HepG2 (cell line): Measurements from ENCODE around the gene FUZ. TPM values are rescaled to one million over a fixed set of nuclear protein-coding genes. Genes with fewer than 3 reads are reported as not detected.

ENCODE experiments used
- ARNT ChIP-seq: fragments of 450-650 bp; IDR thresholded peaks from 2 replicates; pipeline ENCODE4 v1.6.1; 2017
- ELF3 ChIP-seq: IDR thresholded peaks from 2 replicates; pipeline ENCODE4 v1.6.1; 2016; ENCODE audit warnings: missing genetic modification reagents, missing compliant biosample characterization
- ETV5 ChIP-seq: IDR thresholded peaks from 2 replicates; pipeline ENCODE4 v1.6.1; 2018; ENCODE audit warnings: missing biosample characterization, missing genetic modification reagents, inconsistent platforms, borderline replicate concordance
- FOXA1 ChIP-seq, 2 experiments: fragments of 450-650 bp in 1 of 2; sonication (generic) in 1 of 2; formaldehyde crosslinking in 1 of 2; IDR thresholded peaks; 2 replicates each; pipeline versions ENCODE4 v1.4.0 to v1.6.1; 2016 to 2020; ENCODE audit warnings: missing genetic modification reagents in 1 of 2
- FOXP4 ChIP-seq: sonication (generic); formaldehyde crosslinking; IDR thresholded peaks from 2 replicates; pipeline ENCODE4 v1.4.0; 2020; ENCODE audit warnings: missing genetic modification reagents
- GABPB1 ChIP-seq: IDR thresholded peaks from 2 replicates; pipeline ENCODE4 v1.6.1; 2016; ENCODE audit warnings: mild to moderate bottlenecking, missing genetic modification reagents, moderate library complexity, missing compliant biosample characterization
- HNF4G ChIP-seq, 2 experiments: sonication (generic) in 1 of 2; formaldehyde crosslinking in 1 of 2; IDR thresholded peaks; 2 replicates each; pipeline versions ENCODE4 v1.4.0 to v1.6.1; 2011 to 2020; ENCODE audit warnings: borderline replicate concordance in 2 of 2, low read depth in 2 of 2, mild to moderate bottlenecking in 2 of 2, low read length in 1 of 2, missing genetic modification reagents in 1 of 2, moderate library complexity in 1 of 2
- HOXA3 ChIP-seq: sonication (generic); formaldehyde crosslinking; IDR thresholded peaks from 2 replicates; pipeline ENCODE4 v1.5.0; 2020; ENCODE audit warnings: missing genetic modification reagents
- IRF9 ChIP-seq: sonication (generic); formaldehyde crosslinking; IDR thresholded peaks from 2 replicates; pipeline ENCODE4 v1.8.0; 2022; ENCODE audit warnings: missing genetic modification reagents, mild to moderate bottlenecking, borderline replicate concordance
- MEIS1 ChIP-seq: sonication (generic); formaldehyde crosslinking; IDR thresholded peaks from 2 replicates; pipeline ENCODE4 v1.9.0; 2021; ENCODE audit warnings: mild to moderate bottlenecking, missing genetic modification reagents, moderate library complexity, borderline replicate concordance
- NFE2 ChIP-seq: sonication (generic); formaldehyde crosslinking; IDR thresholded peaks from 2 replicates; pipeline ENCODE4 v1.4.0; 2020; ENCODE audit warnings: missing genetic modification reagents
- NR2C2 ChIP-seq: sonication (generic); formaldehyde crosslinking; IDR thresholded peaks from 2 replicates; pipeline ENCODE4 v1.4.0; 2020; ENCODE audit warnings: missing genetic modification reagents, mild to moderate bottlenecking, moderate library complexity, borderline replicate concordance
- PHF8 ChIP-seq: sonication (generic); formaldehyde crosslinking; IDR thresholded peaks from 2 replicates; pipeline ENCODE4 v1.5.0; 2020; ENCODE audit warnings: missing genetic modification reagents
- POLR2G ChIP-seq: fragments of 200-400 bp; formaldehyde crosslinking; IDR thresholded peaks from 2 replicates; pipeline ENCODE4 v1.6.1; 2018; ENCODE audit warnings: mild to moderate bottlenecking, low read depth, low read length, moderate library complexity
- PRMT3 ChIP-seq: sonication (generic); formaldehyde crosslinking; IDR thresholded peaks from 2 replicates; pipeline ENCODE4 v1.8.1; 2022; ENCODE audit warnings: low read depth, mild to moderate bottlenecking, moderate library complexity, missing genetic modification reagents, borderline replicate concordance
- RXRB ChIP-seq: IDR thresholded peaks from 2 replicates; pipeline ENCODE4 v1.6.1; 2016; ENCODE audit warnings: borderline replicate concordance, missing genetic modification reagents, missing compliant biosample characterization
- TEAD3 ChIP-seq: optimal IDR thresholded peaks from 2 replicates; pipeline ENCODE3; 2016; ENCODE audit warnings: borderline replicate concordance
- TFDP2 ChIP-seq: sonication (generic); formaldehyde crosslinking; IDR thresholded peaks from 2 replicates; pipeline ENCODE4 v1.4.0; 2020; ENCODE audit warnings: missing genetic modification reagents
- THAP7 ChIP-seq: sonication (generic); formaldehyde crosslinking; IDR thresholded peaks from 2 replicates; pipeline ENCODE4 v1.8.1; 2023; ENCODE audit warnings: mild to moderate bottlenecking, missing genetic modification reagents
- ZBTB37 ChIP-seq: sonication (generic); formaldehyde crosslinking; IDR thresholded peaks from 2 replicates; pipeline ENCODE4 v1.4.0; 2020; ENCODE audit warnings: mild to moderate bottlenecking, missing genetic modification reagents
- ZNF20 ChIP-seq: sonication (generic); formaldehyde crosslinking; IDR thresholded peaks from 2 replicates; pipeline ENCODE4 v1.4.0; 2020; ENCODE audit warnings: mild to moderate bottlenecking, moderate library complexity, missing genetic modification reagents
- ZNF30 ChIP-seq: sonication (generic); formaldehyde crosslinking; IDR thresholded peaks from 2 replicates; pipeline ENCODE4 v1.5.0; 2020; ENCODE audit warnings: mild to moderate bottlenecking, missing genetic modification reagents
- ZNF326 ChIP-seq: sonication (generic); formaldehyde crosslinking; IDR thresholded peaks from 2 replicates; pipeline ENCODE4 v1.4.0; 2020; ENCODE audit warnings: missing genetic modification reagents, borderline replicate concordance
- ZNF577 ChIP-seq: sonication (generic); formaldehyde crosslinking; IDR thresholded peaks from 2 replicates; pipeline ENCODE4 v1.4.0; 2020; ENCODE audit warnings: mild to moderate bottlenecking, low read depth, missing genetic modification reagents, borderline replicate concordance
- polyA plus RNA-seq, 8 experiments: library from polyadenylated mRNA; depleted of rRNA in 3 of 8; stranded (reverse) in 7 of 8; unstranded in 1 of 8; fragments of >200 nt; fragmentation: Illumina TruSeq in 4 of 8; extraction: Trizol in 4 of 8; gene quantifications; 2 replicates each; pipeline versions ENCODE4 v1.2.1 to v1.2.3, GENCODE V29; 2011 to 2016; ENCODE audit warnings: low read depth in 4 of 8, missing spikeins in 1 of 8, mixed read lengths in 1 of 8; ENCODE audit not compliant: insufficient read depth in 1 of 8
- total RNA-seq, 5 experiments: library from RNA; depleted of rRNA; stranded (reverse); fragments of >200 nt; fragmentation: Illumina TruSeq; extraction: Trizol; gene quantifications; 2 replicates each; pipeline ENCODE4 v1.2.3, GENCODE V29; 2016; ENCODE audit warnings: low read depth in 1 of 5

The FUZ gene
- total and polyA plus RNA-seq, 2 of the 13 experiments (the other 11 are each of a cell fraction or from before 2014, with no cell fraction given), result 0.08 TPM; not detected in 1

GRCh38 chr19:49771674-49772139, 41.4 kb downstream of the FUZ start (continued):
- TF ChIP-seq NFE2 (CRISPR knock-in tag) (no peak), PRMT3 (CRISPR knock-in tag) (no peak), ETV5 (CRISPR knock-in tag) (peak; percentile 98), ZNF20 (CRISPR knock-in tag) (no peak), ARNT (no peak), IRF9 (CRISPR knock-in tag) (peak; percentile 24; the same call in 1 of the 2 replicates), FOXA1 (IDR thresholded peaks at IDR 0.05) (no peak), FOXA1 (CRISPR knock-in tag; IDR thresholded peaks at IDR 0.05) (peak; percentile 9; the same call in 1 of the 2 replicates), GABPB1 (CRISPR knock-in tag) (peak; percentile 86), RXRB (CRISPR knock-in tag) (peak; percentile 50; the same call in 1 of the 2 replicates), THAP7 (CRISPR knock-in tag) (peak; percentile 77; the same call in 1 of the 2 replicates), HOXA3 (peak; percentile 87), HNF4G (IDR thresholded peaks at IDR 0.05; ENCODE audit: borderline replicate concordance, low read depth, low read length) (peak; percentile 85), HNF4G (CRISPR knock-in tag; IDR thresholded peaks at IDR 0.05; ENCODE audit: borderline replicate concordance, low read depth) (peak; percentile 83; the same call in 1 of the 2 replicates), ELF3 (peak; percentile 84), PHF8 (CRISPR knock-in tag) (peak; percentile 27; the same call in 1 of the 2 replicates), FOXP4 (CRISPR knock-in tag) (peak; percentile 40; the same call in 1 of the 2 replicates), ZNF577 (CRISPR knock-in tag) (no peak), TEAD3 (peak; percentile 40), ZNF30 (CRISPR knock-in tag) (no peak), POLR2G (peak; percentile 78), ZNF326 (CRISPR knock-in tag) (no peak), ZBTB37 (CRISPR knock-in tag) (no peak), TFDP2 (CRISPR knock-in tag) (peak; percentile 47; the same call in 1 of the 2 replicates), MEIS1 (0 out of 2 replicates have a peak, but pooled peaks have one; percentile 68), NR2C2 (CRISPR knock-in tag) (peak; percentile 80)
